GM19240 (cell line): ENCODE data around the gene RPS6KA5.
"Not testable (repeated sequence)": the region's sequence is repeated elsewhere in the genome, so short reads cannot be mapped to it uniquely, and the experiment has no call there.

Source experiments
- DNase-seq: peaks from one replicate; pipeline ENCODE4 v3.0.0; 2011; ENCODE audit warnings: low spot score; ENCODE audit not compliant: insufficient read length

The RPS6KA5 gene

GRCh38 chr14:91067186-91067585 is 6.7 kb upstream of the RPS6KA5 start:
- no peak for DNase-seq

GRCh38 chr14:91065266-91065665 is 4.8 kb upstream of the RPS6KA5 start:
- no peak for DNase-seq

GRCh38 chr14:91063119-91063518 is 2.7 kb upstream of the RPS6KA5 start:
- DNase-seq = no peak

- DNase-seq = no peak
Observed at GRCh38 chr14:91062600-91062999, 2.2 kb upstream of the RPS6KA5 start.

- DNase-seq = no peak
Observed at GRCh38 chr14:91061056-91061887, 831 bp upstream of the RPS6KA5 start.

GRCh38 chr14:91059576-91060350 is 678 bp downstream of the RPS6KA5 start:
- DNase-seq = no peak

- DNase-seq = no peak
Observed at GRCh38 chr14:91058042-91058581, 2.3 kb downstream of the RPS6KA5 start.

- no peak for DNase-seq
Observed at GRCh38 chr14:91056361-91056760, 4.1 kb downstream of the RPS6KA5 start.

- DNase-seq = no peak
Observed at GRCh38 chr14:91055016-91055415, 5.4 kb downstream of the RPS6KA5 start.

GRCh38 chr14:91048676-91049075 is 11.8 kb downstream of the RPS6KA5 start:
- no peak for DNase-seq

- DNase-seq = no peak
Observed at GRCh38 chr14:91048265-91048664, 12.2 kb downstream of the RPS6KA5 start.

GRCh38 chr14:91047174-91047753 is 13.2 kb downstream of the RPS6KA5 start:
- no peak for DNase-seq

GRCh38 chr14:91046488-91047072 is 13.9 kb downstream of the RPS6KA5 start:
- DNase-seq = no peak

- DNase-seq = no peak
Observed at GRCh38 chr14:91041450-91041849, 19.0 kb downstream of the RPS6KA5 start.

- no peak for DNase-seq
Observed at GRCh38 chr14:91040545-91040944, 19.9 kb downstream of the RPS6KA5 start.

- DNase-seq = no peak
Observed at GRCh38 chr14:91038439-91038838, 22.0 kb downstream of the RPS6KA5 start.

- DNase-seq = no peak
Observed at GRCh38 chr14:91036741-91037469, 23.5 kb downstream of the RPS6KA5 start.

- DNase-seq = no peak
Observed at GRCh38 chr14:91035855-91036254, 24.6 kb downstream of the RPS6KA5 start.

GRCh38 chr14:91034379-91034778 is 26.1 kb downstream of the RPS6KA5 start:
- not testable (repeated sequence) for DNase-seq

GRCh38 chr14:91032248-91032647 is 28.2 kb downstream of the RPS6KA5 start:
- DNase-seq = no peak

GRCh38 chr14:91031666-91032065 is 28.8 kb downstream of the RPS6KA5 start:
- DNase-seq = no peak
